ENCODE measurements around the gene TEKT3.

The TEKT3 gene

DNA sequence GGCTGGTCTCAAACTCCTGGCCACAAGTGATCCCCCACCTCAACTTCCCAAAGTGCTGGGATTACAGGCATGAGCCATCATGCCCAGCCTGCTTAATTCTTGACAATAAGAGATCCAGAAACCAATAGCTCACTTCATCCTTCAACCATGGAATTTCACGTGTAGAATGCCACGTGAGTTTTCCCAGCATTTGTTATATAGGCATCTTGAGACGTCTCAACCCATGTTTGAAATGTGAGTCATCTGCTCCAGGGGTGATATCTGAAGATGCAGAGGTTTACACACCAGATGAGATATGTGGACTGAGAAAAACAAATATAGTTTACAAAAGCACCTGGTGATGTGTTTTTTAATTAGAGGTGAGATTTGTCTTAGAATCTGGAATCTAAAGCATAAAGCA lies 7.1 kb downstream of the TEKT3 start:
- TF ChIP-seq, protein P1, sequence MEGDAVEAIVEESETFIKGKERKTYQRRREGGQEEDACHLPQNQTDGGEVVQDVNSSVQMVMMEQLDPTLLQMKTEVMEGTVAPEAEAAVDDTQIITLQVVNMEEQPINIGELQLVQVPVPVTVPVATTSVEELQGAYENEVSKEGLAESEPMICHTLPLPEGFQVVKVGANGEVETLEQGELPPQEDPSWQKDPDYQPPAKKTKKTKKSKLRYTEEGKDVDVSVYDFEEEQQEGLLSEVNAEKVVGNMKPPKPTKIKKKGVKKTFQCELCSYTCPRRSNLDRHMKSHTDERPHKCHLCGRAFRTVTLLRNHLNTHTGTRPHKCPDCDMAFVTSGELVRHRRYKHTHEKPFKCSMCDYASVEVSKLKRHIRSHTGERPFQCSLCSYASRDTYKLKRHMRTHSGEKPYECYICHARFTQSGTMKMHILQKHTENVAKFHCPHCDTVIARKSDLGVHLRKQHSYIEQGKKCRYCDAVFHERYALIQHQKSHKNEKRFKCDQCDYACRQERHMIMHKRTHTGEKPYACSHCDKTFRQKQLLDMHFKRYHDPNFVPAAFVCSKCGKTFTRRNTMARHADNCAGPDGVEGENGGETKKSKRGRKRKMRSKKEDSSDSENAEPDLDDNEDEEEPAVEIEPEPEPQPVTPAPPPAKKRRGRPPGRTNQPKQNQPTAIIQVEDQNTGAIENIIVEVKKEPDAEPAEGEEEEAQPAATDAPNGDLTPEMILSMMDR (IDR thresholded peaks at IDR 0.05; ENCODE audit: borderline replicate concordance, control extremely low read depth, extremely low read depth, insufficient read depth, missing control alignments), result no peak
- no peak for DNase-seq (ENCODE audit: low spot score)
- in situ Hi-C loops (cut with MboI; ENCODE audit: low sequenced_read_pairs, unreplicated experiment), result no loop called here

DNA sequence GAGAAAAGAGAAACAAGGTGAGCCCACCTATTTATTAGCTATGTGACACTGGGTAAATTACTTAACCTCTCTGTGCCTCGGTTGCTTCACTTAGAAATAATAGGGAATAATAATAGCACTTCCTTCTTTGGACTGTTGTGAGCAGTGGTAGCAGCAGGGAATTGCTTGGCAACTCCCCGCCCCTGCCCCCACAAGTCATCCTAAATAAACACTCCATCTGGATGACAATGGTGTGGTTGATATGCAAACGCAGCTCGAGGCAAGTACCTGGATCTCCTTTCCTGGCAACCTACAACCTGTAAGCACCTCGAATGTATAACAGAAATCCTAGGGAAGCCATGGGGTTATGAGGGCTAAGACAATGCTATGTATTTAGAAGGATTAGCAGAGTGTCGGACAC lies 9.1 kb downstream of the TEKT3 start:
- DNase-seq (ENCODE audit: low spot score), result no peak

DNA sequence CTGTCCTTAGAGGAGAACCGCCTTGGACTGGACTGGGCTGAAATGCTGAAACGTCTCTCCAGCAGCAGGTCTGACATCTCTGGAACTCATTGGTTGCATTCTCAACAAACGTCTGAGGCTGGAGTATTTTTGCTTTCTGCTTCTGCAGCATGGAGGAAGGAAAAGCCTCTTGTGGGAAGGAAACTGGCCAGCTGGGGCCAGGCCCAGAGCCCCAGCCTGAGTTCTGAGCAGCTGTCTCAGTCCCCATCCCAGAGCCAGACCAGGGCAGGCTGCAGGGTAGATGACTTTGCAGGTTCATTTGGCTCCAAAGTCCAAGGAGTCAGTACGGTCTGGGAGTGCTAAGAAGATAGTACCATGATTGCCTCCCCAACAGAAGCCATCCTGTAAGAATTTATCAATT lies 18.3 kb downstream of the TEKT3 start:
- no peak for DNase-seq (ENCODE audit: low spot score)
- in situ Hi-C loops (cut with MboI; ENCODE audit: low sequenced_read_pairs, unreplicated experiment), result no loop called here

More for the DNA sequence above, 9.1 kb downstream of the TEKT3 start:
- TF ChIP-seq, protein P1 (IDR thresholded peaks at IDR 0.05; ENCODE audit: borderline replicate concordance, control extremely low read depth, extremely low read depth, insufficient read depth, missing control alignments), result no peak
- in situ Hi-C loops (cut with MboI; ENCODE audit: low sequenced_read_pairs, unreplicated experiment), result no loop called here

DNA sequence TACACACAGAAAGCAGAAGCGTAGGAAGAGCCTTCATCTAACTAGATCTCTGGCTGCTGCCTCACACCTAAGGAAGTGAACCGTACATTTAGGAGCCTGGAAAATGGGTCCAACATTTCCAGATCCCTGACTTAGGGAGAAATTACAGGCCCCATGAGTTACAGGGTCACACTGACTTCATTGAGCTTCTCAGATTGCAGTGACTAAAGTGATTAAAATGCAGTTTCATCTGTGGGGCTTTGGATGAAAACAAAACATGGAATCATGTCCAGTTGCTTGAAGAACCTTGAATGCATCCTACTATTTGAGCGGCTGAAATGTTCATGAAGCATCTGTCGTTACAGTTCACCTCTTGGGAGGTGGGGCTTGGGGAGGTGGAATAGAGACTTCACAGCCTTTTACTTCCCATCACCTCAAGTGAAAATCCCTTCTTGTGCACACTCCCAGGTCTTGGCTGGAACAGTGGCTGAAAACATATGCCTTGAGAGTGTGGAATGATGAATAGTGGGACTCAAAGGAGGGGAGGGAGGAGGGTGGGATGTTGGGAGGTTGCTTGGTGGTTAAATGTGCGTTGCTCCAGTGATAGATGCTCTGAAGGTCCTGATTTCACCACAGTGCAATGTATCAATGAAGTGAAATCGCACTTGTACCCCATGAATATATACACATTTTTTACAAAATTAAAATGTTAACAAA lies 19.7 kb downstream of the TEKT3 start:
- TF ChIP-seq, protein P1 (IDR thresholded peaks at IDR 0.05; ENCODE audit: borderline replicate concordance, control extremely low read depth, extremely low read depth, insufficient read depth, missing control alignments), result no peak
- in situ Hi-C loops (cut with MboI; ENCODE audit: low sequenced_read_pairs, unreplicated experiment), result no loop called here
- DNase-seq (ENCODE audit: low spot score), result no peak

More for the DNA sequence above, 18.3 kb downstream of the TEKT3 start:
- TF ChIP-seq, protein P1 (IDR thresholded peaks at IDR 0.05; ENCODE audit: borderline replicate concordance, control extremely low read depth, extremely low read depth, insufficient read depth, missing control alignments), result no peak

DNA sequence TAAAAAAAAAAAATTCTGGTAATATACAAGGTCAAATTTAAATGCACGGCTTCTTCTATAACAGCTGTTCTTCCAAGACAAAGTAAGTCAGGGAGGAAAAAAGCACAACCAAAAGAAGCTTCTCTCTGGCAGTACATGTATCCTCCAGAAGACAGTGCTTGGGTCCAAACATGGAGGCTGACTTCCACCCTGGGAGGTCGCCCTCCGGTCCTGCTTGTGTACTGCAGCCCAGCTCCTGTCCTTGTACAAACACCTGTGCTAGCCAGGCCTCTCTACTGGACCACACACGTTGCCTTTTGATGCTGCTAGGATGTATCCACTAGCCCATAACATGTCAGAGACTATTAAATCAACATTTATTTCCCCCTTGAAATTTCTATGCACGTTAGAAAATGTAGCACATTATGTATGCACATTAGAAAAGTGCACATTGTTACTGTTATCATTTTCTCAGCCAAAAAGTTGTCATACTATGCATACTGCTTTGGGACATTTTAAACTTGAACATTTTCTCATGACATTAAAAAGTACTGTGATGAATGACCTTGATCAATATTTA lies 21.9 kb downstream of the TEKT3 start:
- TF ChIP-seq, protein P1 (IDR thresholded peaks at IDR 0.05; ENCODE audit: borderline replicate concordance, control extremely low read depth, extremely low read depth, insufficient read depth, missing control alignments), result no peak
- in situ Hi-C loops (cut with MboI; ENCODE audit: low sequenced_read_pairs, unreplicated experiment), result no loop called here

DNA sequence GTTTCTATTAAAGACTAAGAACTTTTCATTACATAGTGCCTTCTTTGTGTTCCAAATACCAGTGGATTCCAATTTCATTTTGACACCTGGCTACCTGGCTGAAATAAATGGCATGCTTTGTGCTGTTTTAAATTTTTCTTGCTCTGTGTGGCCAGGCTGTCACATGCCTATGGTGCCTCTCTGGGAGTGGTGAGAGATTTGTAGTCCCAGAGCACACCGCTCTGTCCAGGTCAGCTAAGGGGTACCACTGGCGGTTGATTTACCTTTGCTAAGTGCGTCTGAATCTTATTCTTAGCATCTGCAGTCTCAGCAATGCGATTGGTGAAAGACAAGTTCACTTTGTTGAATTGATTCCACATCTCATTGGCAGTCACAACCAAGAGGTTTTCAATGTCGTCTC lies 29.4 kb downstream of the TEKT3 start:
- DNase-seq (ENCODE audit: low spot score), result no peak
- in situ Hi-C loops (cut with MboI; ENCODE audit: low sequenced_read_pairs, unreplicated experiment), result no loop called here
- TF ChIP-seq, protein P1 (IDR thresholded peaks at IDR 0.05; ENCODE audit: borderline replicate concordance, control extremely low read depth, extremely low read depth, insufficient read depth, missing control alignments), result no peak

More for the DNA sequence above, 21.9 kb downstream of the TEKT3 start:
- no peak for DNase-seq (ENCODE audit: low spot score)
